ENCODE measurements around the gene GUCD1.

DNA sequence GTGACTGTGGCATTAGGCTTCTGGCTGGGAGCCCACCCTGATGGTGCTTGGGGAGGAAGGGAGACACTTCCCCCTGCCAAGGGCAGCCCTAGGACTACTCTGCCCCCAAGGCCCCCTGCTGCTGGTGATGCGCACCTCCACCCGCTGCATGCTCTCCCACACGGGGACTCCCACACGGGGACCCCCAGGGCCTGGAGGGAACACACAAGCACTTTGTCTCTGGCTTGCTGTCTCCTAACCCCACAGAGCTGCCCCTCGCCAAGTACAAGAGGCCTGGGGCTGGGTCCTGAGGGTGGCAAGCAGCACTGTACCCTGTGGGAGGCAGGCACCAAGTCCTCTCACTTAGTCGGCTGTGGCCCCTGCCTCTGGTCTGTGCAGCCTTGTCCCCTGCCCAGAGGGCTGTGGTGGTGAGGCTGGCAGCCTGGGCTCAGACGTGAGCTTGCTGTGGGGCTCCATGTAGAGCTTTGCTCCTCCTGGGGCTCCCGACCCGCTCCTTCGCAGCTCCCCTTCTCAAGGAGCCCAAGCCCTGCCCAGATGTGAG, 30.0 kb upstream of the GUCD1 start:
- TF ChIP-seq YY1 (IDR thresholded peaks at IDR 0.05; ENCODE audit: insufficient read depth, insufficient read length) (no peak), SUZ12 (IDR thresholded peaks at IDR 0.05; ENCODE audit: extremely low read depth, insufficient read depth, insufficient read length) (no peak)
